ENCODE data around the gene C11orf54.

DNA sequence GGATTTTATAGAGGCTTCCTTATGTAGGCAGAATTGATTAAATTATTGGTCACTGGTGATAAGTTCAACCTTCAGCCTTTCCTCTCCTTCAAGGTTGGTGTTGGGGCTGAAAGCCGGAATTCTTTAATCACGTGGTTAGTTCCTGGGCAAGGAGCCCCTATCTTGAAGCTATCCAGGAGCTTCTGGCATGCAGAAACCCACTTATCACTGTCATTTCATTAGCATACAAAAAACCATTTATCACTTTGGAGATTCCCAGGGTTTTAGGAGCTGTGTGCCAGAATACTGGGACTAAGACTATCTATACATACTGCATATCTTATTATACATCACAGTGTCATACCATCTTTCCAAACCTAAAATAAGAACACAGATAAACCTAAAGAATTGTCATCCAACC is 24.1 kb downstream of the C11orf54 start:
- TF ChIP-seq POLR2A (IDR thresholded peaks at IDR 0.05; ENCODE audit: low read depth, low read length), result no peak
- TF ChIP-seq TAF1 (IDR thresholded peaks at IDR 0.05; ENCODE audit: borderline replicate concordance, low read depth, low read length), result no peak

Measured in GM12892 (cell line).